ENCODE measurements around the gene DAZAP1.

Gene DAZAP1

GRCh38 chr19:1386945-1387683 lies 20.3 kb upstream of the DAZAP1 start:
- Histone ChIP-seq H3K4me3 (ENCODE audit: low read length in 2 of 2) (no peak overlapping the region), H3K9me3 (ENCODE audit: control insufficient read depth in 2 of 2, low read length in 2 of 2) (no peaks in the 10 kb centered on the region), H3K27ac (ENCODE audit: low read depth in 2 of 2, low read length in 2 of 2) (no peak overlapping the region), H3K9ac (ENCODE audit: low read depth in 1 of 2, low read length in 2 of 2) (no peak overlapping the region), H3K4me1 (ENCODE audit: control insufficient read depth in 2 of 2, insufficient read depth in 2 of 2, low read length in 2 of 2) (peaks cover 4 to 8% of the 10 kb centered on the region in 2 donors), H3K27me3 (ENCODE audit: control insufficient read depth in 2 of 2, insufficient read depth in 2 of 2, low read length in 2 of 2) (no peaks in the 10 kb centered on the region), H3K36me3 (ENCODE audit: control insufficient read depth in 2 of 2, insufficient read depth in 2 of 2, low read length in 2 of 2) (peaks cover 26 to 29% of the 10 kb centered on the region in 2 donors)

- no peaks in the 10 kb centered on the region for H3K27me3 ChIP-seq (ENCODE audit: control insufficient read depth in 2 of 2, insufficient read depth in 2 of 2, low read length in 2 of 2)
- no peak overlapping the region for H3K27ac ChIP-seq (ENCODE audit: low read depth in 2 of 2, low read length in 2 of 2)
- H3K36me3 ChIP-seq (ENCODE audit: control insufficient read depth in 2 of 2, insufficient read depth in 2 of 2, low read length in 2 of 2), result peaks cover 34 to 37% of the 10 kb centered on the region in 2 donors
- peaks cover 4 to 8% of the 10 kb centered on the region in 2 donors for H3K4me1 ChIP-seq (ENCODE audit: control insufficient read depth in 2 of 2, insufficient read depth in 2 of 2, low read length in 2 of 2)
- no peak overlapping the region for H3K9ac ChIP-seq (ENCODE audit: low read depth in 1 of 2, low read length in 2 of 2)
- no peaks in the 10 kb centered on the region for H3K9me3 ChIP-seq (ENCODE audit: control insufficient read depth in 2 of 2, low read length in 2 of 2)
- H3K4me3 ChIP-seq (ENCODE audit: low read length in 2 of 2), result no peak overlapping the region
Observed at GRCh38 chr19:1387684-1388636, 19.4 kb upstream of the DAZAP1 start.

GRCh38 chr19:1388637-1389026 lies 18.8 kb upstream of the DAZAP1 start:
- Histone ChIP-seq H3K27me3 (ENCODE audit: control insufficient read depth in 2 of 2, insufficient read depth in 2 of 2, low read length in 2 of 2) (no peaks in the 10 kb centered on the region), H3K9me3 (ENCODE audit: control insufficient read depth in 2 of 2, low read length in 2 of 2) (no peaks in the 10 kb centered on the region), H3K4me1 (ENCODE audit: control insufficient read depth in 2 of 2, insufficient read depth in 2 of 2, low read length in 2 of 2) (peaks cover 2 to 8% of the 10 kb centered on the region in 2 donors), H3K36me3 (ENCODE audit: control insufficient read depth in 2 of 2, insufficient read depth in 2 of 2, low read length in 2 of 2) (peaks cover 40 to 44% of the 10 kb centered on the region in 2 donors), H3K4me3 (ENCODE audit: low read length in 2 of 2) (no peak overlapping the region), H3K27ac (ENCODE audit: low read depth in 2 of 2, low read length in 2 of 2) (no peak overlapping the region), H3K9ac (ENCODE audit: low read depth in 1 of 2, low read length in 2 of 2) (no peak overlapping the region)

- Histone ChIP-seq H3K4me1 (ENCODE audit: control insufficient read depth in 2 of 2, insufficient read depth in 2 of 2, low read length in 2 of 2) (peaks cover 2 to 6% of the 10 kb centered on the region in 2 donors), H3K27ac (ENCODE audit: low read depth in 2 of 2, low read length in 2 of 2) (no peak overlapping the region), H3K9ac (ENCODE audit: low read depth in 1 of 2, low read length in 2 of 2) (no peak overlapping the region), H3K36me3 (ENCODE audit: control insufficient read depth in 2 of 2, insufficient read depth in 2 of 2, low read length in 2 of 2) (peaks cover 46 to 47% of the 10 kb centered on the region in 2 donors), H3K9me3 (ENCODE audit: control insufficient read depth in 2 of 2, low read length in 2 of 2) (no peaks in the 10 kb centered on the region), H3K27me3 (ENCODE audit: control insufficient read depth in 2 of 2, insufficient read depth in 2 of 2, low read length in 2 of 2) (no peaks in the 10 kb centered on the region), H3K4me3 (ENCODE audit: low read length in 2 of 2) (no peak overlapping the region)
Observed at GRCh38 chr19:1389033-1389940, 18.1 kb upstream of the DAZAP1 start.

- Histone ChIP-seq H3K4me3 (ENCODE audit: low read length in 2 of 2) (no peak overlapping the region), H3K4me1 (ENCODE audit: control insufficient read depth in 2 of 2, insufficient read depth in 2 of 2, low read length in 2 of 2) (peaks cover 0 to 5% of the 10 kb centered on the region in 2 donors), H3K9me3 (ENCODE audit: control insufficient read depth in 2 of 2, low read length in 2 of 2) (no peaks in the 10 kb centered on the region), H3K36me3 (ENCODE audit: control insufficient read depth in 2 of 2, insufficient read depth in 2 of 2, low read length in 2 of 2) (peaks cover 46 to 47% of the 10 kb centered on the region in 2 donors), H3K9ac (ENCODE audit: low read depth in 1 of 2, low read length in 2 of 2) (no peak overlapping the region), H3K27me3 (ENCODE audit: control insufficient read depth in 2 of 2, insufficient read depth in 2 of 2, low read length in 2 of 2) (no peaks in the 10 kb centered on the region), H3K27ac (ENCODE audit: low read depth in 2 of 2, low read length in 2 of 2) (no peak overlapping the region)
Observed at GRCh38 chr19:1390890-1391423, 16.4 kb upstream of the DAZAP1 start.

GRCh38 chr19:1392407-1392806 lies 15.0 kb upstream of the DAZAP1 start:
- Histone ChIP-seq H3K27ac (ENCODE audit: low read depth in 2 of 2, low read length in 2 of 2) (no peak overlapping the region), H3K9ac (ENCODE audit: low read depth in 1 of 2, low read length in 2 of 2) (no peak overlapping the region), H3K36me3 (ENCODE audit: control insufficient read depth in 2 of 2, insufficient read depth in 2 of 2, low read length in 2 of 2) (peaks cover 46 to 47% of the 10 kb centered on the region in 2 donors)

GRCh38 chr19:1392939-1393530 lies 14.4 kb upstream of the DAZAP1 start:
- H3K27me3 ChIP-seq (ENCODE audit: control insufficient read depth in 2 of 2, insufficient read depth in 2 of 2, low read length in 2 of 2), result peaks cover 3 to 6% of the 10 kb centered on the region in 2 donors
- no peaks in the 10 kb centered on the region for H3K9me3 ChIP-seq (ENCODE audit: control insufficient read depth in 2 of 2, low read length in 2 of 2)
- peaks cover 44 to 45% of the 10 kb centered on the region in 2 donors for H3K36me3 ChIP-seq (ENCODE audit: control insufficient read depth in 2 of 2, insufficient read depth in 2 of 2, low read length in 2 of 2)
- H3K4me3 ChIP-seq (ENCODE audit: low read length in 2 of 2), result no peak overlapping the region
- H3K27ac ChIP-seq (ENCODE audit: low read depth in 2 of 2, low read length in 2 of 2), result no peak overlapping the region
- peaks cover 0 to 16% of the 10 kb centered on the region in 2 donors for H3K4me1 ChIP-seq (ENCODE audit: control insufficient read depth in 2 of 2, insufficient read depth in 2 of 2, low read length in 2 of 2)
- no peak overlapping the region for H3K9ac ChIP-seq (ENCODE audit: low read depth in 1 of 2, low read length in 2 of 2)

More at GRCh38 chr19:1392407-1392806, 15.0 kb upstream of the DAZAP1 start:
- Histone ChIP-seq H3K27me3 (ENCODE audit: control insufficient read depth in 2 of 2, insufficient read depth in 2 of 2, low read length in 2 of 2) (peaks cover 0 to under 1% of the 10 kb centered on the region in 2 donors), H3K4me3 (ENCODE audit: low read length in 2 of 2) (no peak overlapping the region), H3K9me3 (ENCODE audit: control insufficient read depth in 2 of 2, low read length in 2 of 2) (no peaks in the 10 kb centered on the region), H3K4me1 (ENCODE audit: control insufficient read depth in 2 of 2, insufficient read depth in 2 of 2, low read length in 2 of 2) (peaks cover 0 to 16% of the 10 kb centered on the region in 2 donors)

GRCh38 chr19:1393841-1394240 lies 13.5 kb upstream of the DAZAP1 start:
- Histone ChIP-seq H3K9me3 (ENCODE audit: control insufficient read depth in 2 of 2, low read length in 2 of 2) (no peaks in the 10 kb centered on the region), H3K27me3 (ENCODE audit: control insufficient read depth in 2 of 2, insufficient read depth in 2 of 2, low read length in 2 of 2) (peaks cover 3 to 9% of the 10 kb centered on the region in 2 donors), H3K4me3 (ENCODE audit: low read length in 2 of 2) (no peak overlapping the region), H3K36me3 (ENCODE audit: control insufficient read depth in 2 of 2, insufficient read depth in 2 of 2, low read length in 2 of 2) (peaks cover 37% of the 10 kb centered on the region in 2 donors), H3K27ac (ENCODE audit: low read depth in 2 of 2, low read length in 2 of 2) (no peak overlapping the region), H3K9ac (ENCODE audit: low read depth in 1 of 2, low read length in 2 of 2) (no peak overlapping the region), H3K4me1 (ENCODE audit: control insufficient read depth in 2 of 2, insufficient read depth in 2 of 2, low read length in 2 of 2) (peaks cover 0 to 16% of the 10 kb centered on the region in 2 donors)

Measured in mucosa of rectum (tissue), 2 donors.